Keratinocyte (primary cell): ENCODE results near the gene RETREG2. TPM values are rescaled to one million over a fixed set of nuclear protein-coding genes. Genes with fewer than 3 reads are reported as not detected.

ENCODE experiments used
- DNase-seq: peaks from one replicate; pipeline ENCODE4 v3.0.0-alpha.2; 2011; ENCODE audit warnings: low read depth, missing footprints, low spot score
- FAIRE-seq: peaks from 2 replicates; lab custom pipeline; 2011; peaks lifted over from hg19 to GRCh38; lab: Jason Lieb, UNC
- H2AFZ ChIP-seq: 2 replicates; pipeline ENCODE4 v1.6.0; 2012; ENCODE audit warnings: low read length, control low read depth, inconsistent platforms; ENCODE audit not compliant: control insufficient read depth
- H3K27ac ChIP-seq: 2 replicates; pipeline ENCODE4 v1.5.1; 2011; ENCODE audit warnings: low read length; ENCODE audit not compliant: control insufficient read depth, insufficient read depth
- H3K27me3 ChIP-seq: 3 replicates; pipeline ENCODE4 v1.6.0; 2011; ENCODE audit warnings: low read length; ENCODE audit not compliant: control insufficient read depth, insufficient read depth; ENCODE audit errors: extremely low read depth
- H3K36me3 ChIP-seq, 2 experiments: 2 replicates in 1 of 2; 3 replicates in 1 of 2; pipeline ENCODE4 v1.5.1; 2011; ENCODE audit warnings: low read length in 2 of 2, mild to moderate bottlenecking in 1 of 2; ENCODE audit not compliant: control insufficient read depth in 2 of 2, insufficient read depth in 2 of 2; ENCODE audit errors: extremely low read depth in 1 of 2
- H3K4me1 ChIP-seq: 3 replicates; pipeline ENCODE4 v1.5.1; 2011; ENCODE audit warnings: low read length; ENCODE audit not compliant: control insufficient read depth, insufficient read depth; ENCODE audit errors: extremely low read depth
- H3K4me2 ChIP-seq: 3 replicates; pipeline ENCODE4 v1.6.0; 2011; ENCODE audit warnings: low read depth, low read length; ENCODE audit not compliant: control insufficient read depth, insufficient read depth; ENCODE audit errors: extremely low read depth
- H3K4me3 ChIP-seq, 3 experiments: fragments of 200-600 bp in 1 of 3; sonication (generic) in 1 of 3; 2 replicates in 2 of 3; 3 replicates in 1 of 3; pipeline ENCODE4 v1.5.1; 2011 to 2016; ENCODE audit warnings: low read length in 3 of 3, mild to moderate bottlenecking in 3 of 3, control low read depth in 2 of 3, inconsistent platforms in 1 of 3, low read depth in 1 of 3, mixed read lengths in 1 of 3, mixed run types in 1 of 3, moderate library complexity in 1 of 3; ENCODE audit not compliant: control insufficient read depth in 2 of 3, insufficient read depth in 2 of 3; ENCODE audit errors: extremely low read depth in 1 of 3
- H3K79me2 ChIP-seq: 2 replicates; pipeline ENCODE4 v1.6.0; 2012; ENCODE audit warnings: low read length; ENCODE audit not compliant: control insufficient read depth, insufficient read depth
- H3K9ac ChIP-seq: 3 replicates; pipeline ENCODE4 v1.6.0; 2011; ENCODE audit warnings: low read length; ENCODE audit not compliant: control insufficient read depth, insufficient read depth; ENCODE audit errors: extremely low read depth
- H3K9me1 ChIP-seq: 3 replicates; pipeline ENCODE4 v1.6.0; 2011; ENCODE audit warnings: low read length; ENCODE audit not compliant: control insufficient read depth, insufficient read depth; ENCODE audit errors: extremely low read depth
- H3K9me3 ChIP-seq: 2 replicates; pipeline ENCODE4 v1.5.1; 2012; ENCODE audit warnings: low read depth, low read length; ENCODE audit not compliant: control insufficient read depth
- H4K20me1 ChIP-seq: 3 replicates; pipeline ENCODE4 v1.6.0; 2011; ENCODE audit warnings: low read length; ENCODE audit not compliant: control insufficient read depth, insufficient read depth; ENCODE audit errors: extremely low read depth
- CTCF ChIP-seq, 3 experiments: IDR thresholded peaks in 1 of 3; conservative IDR thresholded peaks in 1 of 3; optimal IDR thresholded peaks in 1 of 3; 2 replicates in 2 of 3; 3 replicates in 1 of 3; pipeline versions ENCODE3 to v1.5.1; 2011; ENCODE audit warnings: low read length in 3 of 3, mild to moderate bottlenecking in 3 of 3, moderate library complexity in 2 of 3, control low read depth in 1 of 3, inconsistent platforms in 1 of 3; ENCODE audit not compliant: insufficient read depth in 2 of 3; ENCODE audit errors: extremely low read depth in 1 of 3
- EZH2 ChIP-seq: IDR thresholded peaks from one replicate; pipeline ENCODE4 v1.6.1; 2012; ENCODE audit warnings: inconsistent platforms, mild to moderate bottlenecking, low read length, moderate library complexity
- dilution Hi-C: fragments of 300-500 bp; cut with MboI; formaldehyde crosslinking; loops from one replicate; pipeline ENCODE4 v1.7.0; 2020; ENCODE audit warnings: low sequenced_read_pairs; ENCODE audit not compliant: extremely low pct_ligation_motif_present
- polyA plus RNA-seq, 5 experiments: library from polyadenylated mRNA; depleted of rRNA in 3 of 5; stranded (reverse) in 3 of 5; stranded (forward) in 1 of 5; unstranded in 1 of 5; fragments of >200 nt; gene quantifications; 1 replicate in 1 of 5; 2 replicates in 3 of 5; 3 replicates in 1 of 5; pipeline versions ENCODE4 v1.2.1 to v1.2.3, GENCODE V29; 2011 to 2012; ENCODE audit warnings: missing spikeins in 2 of 5, low read depth in 1 of 5, low replicate concordance in 1 of 5

RETREG2 gene
- polyA plus RNA-seq, 1 donor (not counting 4 experiments of a cell fraction or from before 2014, with no cell fraction given): 45.8 TPM

GRCh38 chr2:219140722-219141121 lies 37.4 kb upstream of the RETREG2 start:
- H3K9me3 ChIP-seq: no peaks in the 10 kb centered on the region
- DNase-seq (no peak), FAIRE-seq (no peak)
- H3K36me3 ChIP-seq: peaks cover 0 to 6% of the 10 kb centered on the region in 2 experiments
- no peak overlapping the region for H3K4me3 ChIP-seq
- dilution Hi-C loops: no loop called here
- TF ChIP-seq CTCF (optimal IDR thresholded peaks at IDR 0.05 in 1 of 3, IDR thresholded peaks at IDR 0.05 in 1 of 3, conservative IDR thresholded peaks at IDR 0.05 in 1 of 3; ENCODE audit: extremely low read depth in 1 of 3, insufficient read depth in 2 of 3, low read length in 3 of 3): no peak
- no peak for TF ChIP-seq EZH2
- H3K27ac ChIP-seq: no peak overlapping the region
- no peaks in the 10 kb centered on the region for H4K20me1 ChIP-seq
- H3K4me2 ChIP-seq: no peak overlapping the region
- H3K4me1 ChIP-seq: no peaks in the 10 kb centered on the region
- no peaks in the 10 kb centered on the region for H3K9me1 ChIP-seq
- H2AFZ ChIP-seq: no peak overlapping the region
- H3K9ac ChIP-seq: no peak overlapping the region
- H3K79me2 ChIP-seq: no peaks in the 10 kb centered on the region
- no peaks in the 10 kb centered on the region for H3K27me3 ChIP-seq

- Histone ChIP-seq H3K27me3 (no peaks in the 10 kb centered on the region), H3K27ac (no peak overlapping the region), H3K9me1 (no peaks in the 10 kb centered on the region), H3K4me3 (no peak overlapping the region), H3K36me3 (peaks cover 2 to 7% of the 10 kb centered on the region in 2 experiments), H3K4me1 (no peaks in the 10 kb centered on the region), H3K9ac (no peak overlapping the region), H4K20me1 (no peaks in the 10 kb centered on the region), H2AFZ (no peak overlapping the region), H3K9me3 (no peaks in the 10 kb centered on the region), H3K79me2 (no peaks in the 10 kb centered on the region), H3K4me2 (no peak overlapping the region)
- no peak for FAIRE-seq
- no peak for DNase-seq
- no peak for TF ChIP-seq EZH2
- TF ChIP-seq CTCF (optimal IDR thresholded peaks at IDR 0.05 in 1 of 3, IDR thresholded peaks at IDR 0.05 in 1 of 3, conservative IDR thresholded peaks at IDR 0.05 in 1 of 3; ENCODE audit: extremely low read depth in 1 of 3, insufficient read depth in 2 of 3, low read length in 3 of 3): no peak
- dilution Hi-C loops: no loop called here
Observed at GRCh38 chr2:219142329-219142728, 35.7 kb upstream of the RETREG2 start.
